ENCODE measurements around the gene MAFG. TPM values are rescaled to one million over a fixed set of nuclear protein-coding genes. Genes with fewer than 3 reads are reported as not detected.

The MAFG gene
- total and polyA plus RNA-seq, 2 experiments from 2014 or later: 17.2 to 33.4 TPM

DNA sequence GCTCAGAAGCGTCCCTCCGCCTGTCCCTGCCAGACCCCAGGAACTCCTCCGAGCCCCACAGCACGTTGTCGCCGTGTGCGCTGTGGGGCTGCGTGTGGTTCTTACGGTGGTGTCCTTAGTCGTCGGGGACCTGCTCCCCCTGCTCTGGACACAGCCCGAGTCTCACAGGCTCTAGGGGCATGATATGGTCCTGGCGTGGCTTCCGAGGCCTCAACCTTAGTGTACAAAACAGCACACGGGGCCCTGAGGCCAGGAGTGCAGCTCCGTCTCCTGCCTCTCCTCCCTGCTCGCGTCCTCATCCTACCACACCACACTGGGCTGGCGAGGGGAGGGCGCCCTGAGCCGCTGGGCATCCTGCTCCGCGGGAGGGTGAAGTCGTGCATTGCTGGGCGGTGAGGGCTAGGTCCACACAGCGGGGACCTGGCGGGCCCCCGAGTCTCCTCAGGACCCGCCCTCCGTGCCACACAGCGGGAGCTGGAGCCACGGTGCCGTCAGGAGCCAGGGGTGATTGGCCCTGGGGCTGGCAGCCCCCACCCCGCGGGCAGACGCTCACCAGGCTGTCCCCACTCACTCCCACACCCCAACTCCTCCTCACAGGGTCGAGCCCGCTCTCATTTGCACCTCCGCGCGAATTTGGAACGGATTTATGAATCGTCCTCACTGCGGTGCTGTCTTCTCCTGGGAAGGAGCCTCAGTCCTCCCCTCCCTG, 1.2 kb upstream of the MAFG start (continued):
- TF ChIP-seq EZH2 (IDR thresholded peaks at IDR 0.05; ENCODE audit: low read depth, unreplicated experiment) (no peak), POLR2AphosphoS5 (IDR thresholded peaks at IDR 0.05; ENCODE audit: low read depth) (no peak), ZNF114 (CRISPR knock-in tag; IDR thresholded peaks at IDR 0.05) (no peak), EZH2phosphoT487 (IDR thresholded peaks at IDR 0.05; ENCODE audit: unreplicated experiment) (no peak), ZNF331 (CRISPR knock-in tag; IDR thresholded peaks at IDR 0.05; ENCODE audit: low read depth) (no peak), STAT1 (IDR thresholded peaks at IDR 0.05; ENCODE audit: unreplicated experiment) (no peak)
- TF ChIP-seq, protein P1, sequence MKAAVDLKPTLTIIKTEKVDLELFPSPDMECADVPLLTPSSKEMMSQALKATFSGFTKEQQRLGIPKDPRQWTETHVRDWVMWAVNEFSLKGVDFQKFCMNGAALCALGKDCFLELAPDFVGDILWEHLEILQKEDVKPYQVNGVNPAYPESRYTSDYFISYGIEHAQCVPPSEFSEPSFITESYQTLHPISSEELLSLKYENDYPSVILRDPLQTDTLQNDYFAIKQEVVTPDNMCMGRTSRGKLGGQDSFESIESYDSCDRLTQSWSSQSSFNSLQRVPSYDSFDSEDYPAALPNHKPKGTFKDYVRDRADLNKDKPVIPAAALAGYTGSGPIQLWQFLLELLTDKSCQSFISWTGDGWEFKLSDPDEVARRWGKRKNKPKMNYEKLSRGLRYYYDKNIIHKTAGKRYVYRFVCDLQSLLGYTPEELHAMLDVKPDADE (IDR thresholded peaks at IDR 0.05): no peak

DNA sequence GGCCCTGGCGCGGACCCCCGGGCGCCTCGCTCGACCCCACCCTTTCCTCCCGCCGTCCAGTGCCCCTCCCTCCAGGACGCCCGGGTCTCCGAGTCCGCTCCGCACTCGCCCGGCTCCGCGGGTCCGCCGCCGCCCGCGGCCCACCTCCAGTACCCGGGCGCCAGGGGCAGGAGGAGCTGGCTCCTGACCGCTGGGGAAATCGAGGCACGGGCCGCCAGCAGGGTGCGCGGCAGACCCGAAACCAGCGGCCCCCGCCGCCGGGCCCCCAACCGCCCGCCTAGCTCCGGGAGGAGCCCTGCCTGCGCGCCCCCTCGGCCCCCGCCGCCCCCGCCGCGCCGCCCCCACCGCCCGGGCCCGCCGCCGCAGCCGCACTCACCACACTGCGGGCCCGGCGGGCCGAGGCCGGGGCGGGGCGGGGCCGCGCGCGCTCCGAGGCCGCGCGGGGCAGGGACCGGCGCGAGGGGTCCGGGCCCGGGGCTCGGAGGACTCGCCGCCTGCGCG, 333 bp downstream of the MAFG start:
- peaks cover 7% of the 10 kb centered on the region; the same call in 2 of the 3 replicates for H3K36me3 Mint-ChIP-seq (ENCODE audit: low read depth)
- Histone ChIP-seq H3K36me3 (ENCODE audit: insufficient read depth) (no peaks in the 10 kb centered on the region), H3F3A (replicated peaks; ENCODE audit: low read depth) (peaks cover 22% of the 10 kb centered on the region), H2AFZ (no peak overlapping the region), H3K4me2 (peak overlapping the region; percentile 96), H4K20me1 (replicated peaks; ENCODE audit: insufficient read depth) (peaks cover 6% of the 10 kb centered on the region), H3K4me3 (peak overlapping the region; percentile 85), H3K4me1 (ENCODE audit: insufficient read depth) (peaks cover 26% of the 10 kb centered on the region; the same call in 1 of the 2 replicates), H3K79me2 (replicated peaks; ENCODE audit: insufficient read depth) (peaks cover 47% of the 10 kb centered on the region), H3K9me2 (ENCODE audit: insufficient read depth) (no peaks in the 10 kb centered on the region), H3K27ac (ENCODE audit: low read depth) (peak overlapping the region; percentile 92; the same call in 1 of the 2 replicates), H3K27me3 (ENCODE audit: insufficient read depth) (peaks cover 10% of the 10 kb centered on the region; the same call in 1 of the 2 replicates)
- no peaks in the 10 kb centered on the region for H3K9me3 Mint-ChIP-seq
- H3K4me3 Mint-ChIP-seq: peak overlapping the region; percentile 85; the same call in 2 of the 3 replicates
- H3K27me3 Mint-ChIP-seq (ENCODE audit: insufficient read depth, low read depth, poor library complexity): peaks cover 30% of the 10 kb centered on the region
- no peak for ATAC-seq
- DNase-seq (ENCODE audit: low spot score): no peak
- TF ChIP-seq NANOG (IDR thresholded peaks at IDR 0.05; ENCODE audit: borderline replicate concordance): no peak
- TF ChIP-seq STAT1 (IDR thresholded peaks at IDR 0.05; ENCODE audit: unreplicated experiment): no peak
- TF ChIP-seq, protein P2, sequence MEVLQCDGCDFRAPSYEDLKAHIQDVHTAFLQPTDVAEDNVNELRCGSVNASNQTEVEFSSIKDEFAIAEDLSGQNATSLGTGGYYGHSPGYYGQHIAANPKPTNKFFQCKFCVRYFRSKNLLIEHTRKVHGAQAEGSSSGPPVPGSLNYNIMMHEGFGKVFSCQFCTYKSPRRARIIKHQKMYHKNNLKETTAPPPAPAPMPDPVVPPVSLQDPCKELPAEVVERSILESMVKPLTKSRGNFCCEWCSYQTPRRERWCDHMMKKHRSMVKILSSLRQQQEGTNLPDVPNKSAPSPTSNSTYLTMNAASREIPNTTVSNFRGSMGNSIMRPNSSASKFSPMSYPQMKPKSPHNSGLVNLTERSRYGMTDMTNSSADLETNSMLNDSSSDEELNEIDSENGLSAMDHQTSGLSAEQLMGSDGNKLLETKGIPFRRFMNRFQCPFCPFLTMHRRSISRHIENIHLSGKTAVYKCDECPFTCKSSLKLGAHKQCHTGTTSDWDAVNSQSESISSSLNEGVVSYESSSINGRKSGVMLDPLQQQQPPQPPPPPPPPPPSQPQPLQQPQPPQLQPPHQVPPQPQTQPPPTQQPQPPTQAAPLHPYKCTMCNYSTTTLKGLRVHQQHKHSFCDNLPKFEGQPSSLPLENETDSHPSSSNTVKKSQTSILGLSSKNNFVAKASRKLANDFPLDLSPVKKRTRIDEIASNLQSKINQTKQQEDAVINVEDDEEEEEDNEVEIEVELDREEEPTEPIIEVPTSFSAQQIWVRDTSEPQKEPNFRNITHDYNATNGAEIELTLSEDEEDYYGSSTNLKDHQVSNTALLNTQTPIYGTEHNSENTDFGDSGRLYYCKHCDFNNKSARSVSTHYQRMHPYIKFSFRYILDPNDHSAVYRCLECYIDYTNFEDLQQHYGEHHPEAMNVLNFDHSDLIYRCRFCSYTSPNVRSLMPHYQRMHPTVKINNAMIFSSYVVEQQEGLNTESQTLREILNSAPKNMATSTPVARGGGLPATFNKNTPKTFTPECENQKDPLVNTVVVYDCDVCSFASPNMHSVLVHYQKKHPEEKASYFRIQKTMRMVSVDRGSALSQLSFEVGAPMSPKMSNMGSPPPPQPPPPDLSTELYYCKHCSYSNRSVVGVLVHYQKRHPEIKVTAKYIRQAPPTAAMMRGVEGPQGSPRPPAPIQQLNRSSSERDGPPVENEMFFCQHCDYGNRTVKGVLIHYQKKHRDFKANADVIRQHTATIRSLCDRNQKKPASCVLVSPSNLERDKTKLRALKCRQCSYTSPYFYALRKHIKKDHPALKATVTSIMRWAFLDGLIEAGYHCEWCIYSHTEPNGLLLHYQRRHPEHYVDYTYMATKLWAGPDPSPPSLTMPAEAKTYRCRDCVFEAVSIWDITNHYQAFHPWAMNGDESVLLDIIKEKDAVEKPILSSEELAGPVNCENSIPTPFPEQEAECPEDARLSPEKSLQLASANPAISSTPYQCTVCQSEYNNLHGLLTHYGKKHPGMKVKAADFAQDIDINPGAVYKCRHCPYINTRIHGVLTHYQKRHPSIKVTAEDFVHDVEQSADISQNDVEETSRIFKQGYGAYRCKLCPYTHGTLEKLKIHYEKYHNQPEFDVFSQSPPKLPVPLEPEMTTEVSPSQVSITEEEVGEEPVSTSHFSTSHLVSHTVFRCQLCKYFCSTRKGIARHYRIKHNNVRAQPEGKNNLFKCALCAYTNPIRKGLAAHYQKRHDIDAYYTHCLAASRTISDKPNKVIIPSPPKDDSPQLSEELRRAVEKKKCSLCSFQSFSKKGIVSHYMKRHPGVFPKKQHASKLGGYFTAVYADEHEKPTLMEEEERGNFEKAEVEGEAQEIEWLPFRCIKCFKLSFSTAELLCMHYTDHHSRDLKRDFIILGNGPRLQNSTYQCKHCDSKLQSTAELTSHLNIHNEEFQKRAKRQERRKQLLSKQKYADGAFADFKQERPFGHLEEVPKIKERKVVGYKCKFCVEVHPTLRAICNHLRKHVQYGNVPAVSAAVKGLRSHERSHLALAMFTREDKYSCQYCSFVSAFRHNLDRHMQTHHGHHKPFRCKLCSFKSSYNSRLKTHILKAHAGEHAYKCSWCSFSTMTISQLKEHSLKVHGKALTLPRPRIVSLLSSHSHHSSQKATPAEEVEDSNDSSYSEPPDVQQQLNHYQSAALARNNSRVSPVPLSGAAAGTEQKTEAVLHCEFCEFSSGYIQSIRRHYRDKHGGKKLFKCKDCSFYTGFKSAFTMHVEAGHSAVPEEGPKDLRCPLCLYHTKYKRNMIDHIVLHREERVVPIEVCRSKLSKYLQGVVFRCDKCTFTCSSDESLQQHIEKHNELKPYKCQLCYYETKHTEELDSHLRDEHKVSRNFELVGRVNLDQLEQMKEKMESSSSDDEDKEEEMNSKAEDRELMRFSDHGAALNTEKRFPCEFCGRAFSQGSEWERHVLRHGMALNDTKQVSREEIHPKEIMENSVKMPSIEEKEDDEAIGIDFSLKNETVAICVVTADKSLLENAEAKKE (CRISPR knock-in tag; IDR thresholded peaks at IDR 0.05): no peak
- no peak for TF ChIP-seq ZNF114 (CRISPR knock-in tag; IDR thresholded peaks at IDR 0.05)
- TF ChIP-seq JUNB (IDR thresholded peaks at IDR 0.05; ENCODE audit: unreplicated experiment): no peak
- TF ChIP-seq, protein P3, sequence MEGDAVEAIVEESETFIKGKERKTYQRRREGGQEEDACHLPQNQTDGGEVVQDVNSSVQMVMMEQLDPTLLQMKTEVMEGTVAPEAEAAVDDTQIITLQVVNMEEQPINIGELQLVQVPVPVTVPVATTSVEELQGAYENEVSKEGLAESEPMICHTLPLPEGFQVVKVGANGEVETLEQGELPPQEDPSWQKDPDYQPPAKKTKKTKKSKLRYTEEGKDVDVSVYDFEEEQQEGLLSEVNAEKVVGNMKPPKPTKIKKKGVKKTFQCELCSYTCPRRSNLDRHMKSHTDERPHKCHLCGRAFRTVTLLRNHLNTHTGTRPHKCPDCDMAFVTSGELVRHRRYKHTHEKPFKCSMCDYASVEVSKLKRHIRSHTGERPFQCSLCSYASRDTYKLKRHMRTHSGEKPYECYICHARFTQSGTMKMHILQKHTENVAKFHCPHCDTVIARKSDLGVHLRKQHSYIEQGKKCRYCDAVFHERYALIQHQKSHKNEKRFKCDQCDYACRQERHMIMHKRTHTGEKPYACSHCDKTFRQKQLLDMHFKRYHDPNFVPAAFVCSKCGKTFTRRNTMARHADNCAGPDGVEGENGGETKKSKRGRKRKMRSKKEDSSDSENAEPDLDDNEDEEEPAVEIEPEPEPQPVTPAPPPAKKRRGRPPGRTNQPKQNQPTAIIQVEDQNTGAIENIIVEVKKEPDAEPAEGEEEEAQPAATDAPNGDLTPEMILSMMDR (conservative IDR thresholded peaks at IDR 0.05; ENCODE audit: low read depth in 2 of 2): no peak
- no peak for TF ChIP-seq ZNF331 (CRISPR knock-in tag; IDR thresholded peaks at IDR 0.05; ENCODE audit: low read depth)
- no peak for TF ChIP-seq EZH2phosphoT487 (IDR thresholded peaks at IDR 0.05; ENCODE audit: unreplicated experiment)
- no peak for TF ChIP-seq POLR2AphosphoS5 (IDR thresholded peaks at IDR 0.05; ENCODE audit: low read depth)
- H3K27ac Mint-ChIP-seq: no peak overlapping the region
- H3K4me1 Mint-ChIP-seq: peaks cover 36% of the 10 kb centered on the region
